IPS DF 19.7 (cell line): ENCODE results near the gene MAPKAP1.
"Not testable (repeated sequence)": the region's sequence is repeated elsewhere in the genome, so short reads cannot be mapped to it uniquely, and the experiment has no call there.

Source experiments
- DNase-seq: peaks from one replicate; pipeline ENCODE4 v3.0.0-alpha.2; 2013; ENCODE audit warnings: low read depth, low spot score

Gene MAPKAP1

GRCh38 chr9:125415583-125416460 lies 291.2 kb downstream of the MAPKAP1 start:
- no peak for DNase-seq

GRCh38 chr9:125413579-125413978 lies 293.4 kb downstream of the MAPKAP1 start:
- no peak for DNase-seq

GRCh38 chr9:125412166-125412565 lies 294.8 kb downstream of the MAPKAP1 start:
- no peak for DNase-seq

GRCh38 chr9:125411171-125411756 lies 295.7 kb downstream of the MAPKAP1 start:
- no peak for DNase-seq

GRCh38 chr9:125410522-125410894 lies 296.5 kb downstream of the MAPKAP1 start:
- DNase-seq: no peak

GRCh38 chr9:125409637-125410521 lies 297.1 kb downstream of the MAPKAP1 start:
- DNase-seq: no peak

- DNase-seq: no peak
These were observed 297.8 kb downstream of the MAPKAP1 start for GRCh38 chr9:125409217-125409636.

GRCh38 chr9:125407974-125408900 lies 298.8 kb downstream of the MAPKAP1 start:
- no peak for DNase-seq

- no peak for DNase-seq
These were observed 299.5 kb downstream of the MAPKAP1 start for GRCh38 chr9:125407432-125407973.

- no peak for DNase-seq
These were observed 300.3 kb downstream of the MAPKAP1 start for GRCh38 chr9:125406810-125407087.

- DNase-seq: no peak
These were observed 300.8 kb downstream of the MAPKAP1 start for GRCh38 chr9:125405938-125406809.

- no peak for DNase-seq
These were observed 302.3 kb downstream of the MAPKAP1 start for GRCh38 chr9:125404733-125405132.

- DNase-seq: no peak
These were observed 306.0 kb downstream of the MAPKAP1 start for GRCh38 chr9:125400725-125401716.

GRCh38 chr9:125400232-125400631 lies 306.8 kb downstream of the MAPKAP1 start:
- not testable (repeated sequence) for DNase-seq

GRCh38 chr9:125399666-125400065 lies 307.3 kb downstream of the MAPKAP1 start:
- DNase-seq: no peak

GRCh38 chr9:125399165-125399564 lies 307.8 kb downstream of the MAPKAP1 start:
- DNase-seq: no peak

- no peak for DNase-seq
These were observed 308.8 kb downstream of the MAPKAP1 start for GRCh38 chr9:125398243-125398642.

GRCh38 chr9:125397736-125398135 lies 309.3 kb downstream of the MAPKAP1 start:
- no peak for DNase-seq

- DNase-seq: no peak
These were observed 310.2 kb downstream of the MAPKAP1 start for GRCh38 chr9:125396799-125397198.
